ENCODE data around the gene ZNF792.
A peak's percentile ranks its signal among the peaks of the same experiment; 100 is the strongest.
"Not testable (repeated sequence)": the region's sequence is repeated elsewhere in the genome, so short reads cannot be mapped to it uniquely, and the experiment has no call there.

The ZNF792 gene

GRCh38 chr19:34970185-34970780, 6.3 kb upstream of the ZNF792 start:
- DNase-seq (ENCODE audit: low read depth): not testable (repeated sequence)

GRCh38 chr19:34969721-34970120, 5.7 kb upstream of the ZNF792 start:
- DNase-seq (ENCODE audit: low read depth): no peak

- DNase-seq (ENCODE audit: low read depth): no peak
These were observed 3.5 kb upstream of the ZNF792 start for GRCh38 chr19:34967551-34967950.

GRCh38 chr19:34965505-34965904, 1.5 kb upstream of the ZNF792 start:
- not testable (repeated sequence) for DNase-seq (ENCODE audit: low read depth)

GRCh38 chr19:34964598-34964997, 569 bp upstream of the ZNF792 start:
- no peak for DNase-seq (ENCODE audit: low read depth)

- no peak for DNase-seq (ENCODE audit: low read depth)
These were observed 1.1 kb downstream of the ZNF792 start for GRCh38 chr19:34962687-34963572.

- DNase-seq (ENCODE audit: low read depth): no peak
These were observed 2.0 kb downstream of the ZNF792 start for GRCh38 chr19:34961775-34962686.

GRCh38 chr19:34960940-34961679, 2.9 kb downstream of the ZNF792 start:
- no peak for DNase-seq (ENCODE audit: low read depth)

- DNase-seq (ENCODE audit: low read depth): no peak
These were observed 3.8 kb downstream of the ZNF792 start for GRCh38 chr19:34960103-34960805.

GRCh38 chr19:34959021-34959420, 5.0 kb downstream of the ZNF792 start:
- no peak for DNase-seq (ENCODE audit: low read depth)

- no peak for DNase-seq (ENCODE audit: low read depth)
These were observed 5.9 kb downstream of the ZNF792 start for GRCh38 chr19:34957830-34958751.

- no peak for DNase-seq (ENCODE audit: low read depth)
These were observed 10.9 kb downstream of the ZNF792 start for GRCh38 chr19:34953092-34953491.

GRCh38 chr19:34943861-34944573, 20.0 kb downstream of the ZNF792 start:
- no peak for DNase-seq (ENCODE audit: low read depth)

GRCh38 chr19:34938886-34939285, 25.1 kb downstream of the ZNF792 start:
- no peak for DNase-seq (ENCODE audit: low read depth)

GRCh38 chr19:34936184-34936583, 27.8 kb downstream of the ZNF792 start:
- DNase-seq (ENCODE audit: low read depth): no peak

- DNase-seq (ENCODE audit: low read depth): no peak
These were observed 31.5 kb downstream of the ZNF792 start for GRCh38 chr19:34932494-34932893.

- DNase-seq (ENCODE audit: low read depth): peak; percentile 65
These were observed 37.2 kb downstream of the ZNF792 start, which contains the start of gene ZNF30 for GRCh38 chr19:34926685-34927375. ZNF30 (plus strand) TSS chr19:34926903; CDS start chr19:34929948, 3,045 bp downstream.

- no peak for DNase-seq (ENCODE audit: low read depth)
These were observed 37.7 kb downstream of the ZNF792 start for GRCh38 chr19:34926361-34926684.

Measured in activated gamma-delta T cell treated with anti-CD3 and anti-CD28 coated beads, Interleukin-2, amount 50 U/mL, for 16 hours (primary cell).